GM21576 (cell line): ENCODE measurements around the gene COL18A1.
"Not testable (repeated sequence)": the region's sequence is repeated elsewhere in the genome, so short reads cannot be mapped to it uniquely, and the experiment has no call there.

Experiments
- ATAC-seq: cut with Tn5 transposase; IDR thresholded peaks from one replicate; pipeline ENCODE4 v1.9.1; 2021; ENCODE audit warnings: mild to moderate bottlenecking, moderate library complexity; ENCODE audit not compliant: unreplicated experiment

Gene COL18A1

GRCh38 chr21:45404730-45405270, at the start of gene COL18A1:
Gene COL18A1 (plus strand): TSS chr21:45405165. CDS start chr21:45405231, 66 bp downstream.
- no peak for ATAC-seq

GRCh38 chr21:45355573-45355972, 49.4 kb upstream of the COL18A1 start:
- no peak for ATAC-seq

GRCh38 chr21:45356251-45356650, 48.7 kb upstream of the COL18A1 start:
- no peak for ATAC-seq

- no peak for ATAC-seq
These were observed 48.1 kb upstream of the COL18A1 start for GRCh38 chr21:45356653-45357435.

GRCh38 chr21:45357436-45358260, 47.3 kb upstream of the COL18A1 start:
- no peak for ATAC-seq

GRCh38 chr21:45358261-45358670, 46.7 kb upstream of the COL18A1 start:
- no peak for ATAC-seq

- no peak for ATAC-seq
These were observed 46.2 kb upstream of the COL18A1 start for GRCh38 chr21:45358711-45359310.

GRCh38 chr21:45359451-45360217, 45.3 kb upstream of the COL18A1 start:
- no peak for ATAC-seq

- no peak for ATAC-seq
These were observed 43.6 kb upstream of the COL18A1 start for GRCh38 chr21:45361033-45361997.

- no peak for ATAC-seq
These were observed 42.8 kb upstream of the COL18A1 start for GRCh38 chr21:45362077-45362747.

- ATAC-seq, result no peak
These were observed 42.2 kb upstream of the COL18A1 start for GRCh38 chr21:45362748-45363145.

- ATAC-seq, result not testable (repeated sequence)
These were observed 41.7 kb upstream of the COL18A1 start for GRCh38 chr21:45363272-45363671.

GRCh38 chr21:45363921-45364467, 41.0 kb upstream of the COL18A1 start:
- no peak for ATAC-seq

GRCh38 chr21:45364468-45365185, 40.3 kb upstream of the COL18A1 start:
- ATAC-seq, result no peak

GRCh38 chr21:45365186-45365607, 39.8 kb upstream of the COL18A1 start:
- ATAC-seq, result no peak

GRCh38 chr21:45365608-45366241, 39.2 kb upstream of the COL18A1 start:
- ATAC-seq, result no peak

GRCh38 chr21:45366476-45366875, 38.5 kb upstream of the COL18A1 start:
- no peak for ATAC-seq
